SHP77 treated with DMSO at 0.1 percent for 48 hours (cell line): ENCODE measurements around the gene PDK2.

Experiments
- DNase-seq: peaks from one replicate; lab custom pipeline; 2025; lab: John Stamatoyannopoulos, UW

Gene PDK2

DNA sequence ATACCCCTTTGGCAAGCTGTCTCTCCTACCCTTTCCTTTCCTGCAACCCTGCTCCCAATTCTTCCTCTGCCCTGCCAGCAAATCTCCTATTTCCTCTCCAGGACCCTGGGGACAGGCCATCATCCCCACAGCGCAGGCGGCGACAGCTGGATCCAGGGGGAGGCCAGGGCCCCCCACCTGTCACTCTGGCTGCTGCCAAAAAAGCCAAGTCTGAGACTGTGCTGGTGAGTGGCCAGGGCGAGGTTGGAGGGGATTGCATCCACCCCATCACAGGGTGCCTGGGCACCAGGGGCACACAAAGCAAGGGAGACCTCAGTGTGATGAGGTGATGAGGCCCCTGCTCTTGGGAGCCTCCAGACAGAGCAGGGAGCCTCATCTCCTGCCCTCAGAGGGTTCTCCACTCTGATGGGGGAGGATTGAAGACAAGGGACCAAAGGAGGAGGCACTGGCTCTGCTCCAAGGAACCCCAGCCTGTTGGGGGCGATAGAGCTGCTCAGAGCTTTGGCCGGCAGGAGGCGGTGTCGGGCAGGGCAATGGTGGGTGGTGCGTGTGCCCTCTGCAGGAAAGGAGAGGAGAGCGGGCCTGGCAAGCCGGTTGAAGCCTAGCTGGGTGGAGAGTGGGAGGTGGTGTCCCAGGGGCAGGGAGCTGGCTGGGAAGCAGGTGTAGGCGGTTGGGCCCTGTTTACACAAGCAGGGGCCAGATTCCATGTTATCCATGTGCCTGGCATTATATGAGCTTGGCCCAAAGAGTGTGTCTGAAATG lies 15.6 kb upstream of the PDK2 start:
- DNase-seq = no peak

DNA sequence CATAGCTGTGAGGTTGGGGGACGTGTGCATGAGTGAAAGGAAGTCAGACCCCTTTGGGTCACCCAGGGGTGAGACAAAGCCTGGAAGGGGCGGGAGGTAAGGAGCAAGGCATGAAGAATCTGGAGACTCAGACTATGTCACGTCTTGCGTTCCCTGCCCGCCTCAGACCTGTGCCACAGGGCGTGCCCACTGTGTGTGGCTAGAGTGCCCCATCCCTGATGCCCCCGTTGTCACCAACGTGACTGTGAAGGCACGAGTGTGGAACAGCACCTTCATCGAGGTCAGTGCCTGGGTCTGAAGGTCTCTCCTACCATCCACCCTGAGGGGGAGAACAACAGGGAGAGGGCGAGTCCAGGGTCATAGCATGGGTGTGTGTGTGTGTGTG lies 15.1 kb upstream of the PDK2 start:
- DNase-seq = no peak

DNA sequence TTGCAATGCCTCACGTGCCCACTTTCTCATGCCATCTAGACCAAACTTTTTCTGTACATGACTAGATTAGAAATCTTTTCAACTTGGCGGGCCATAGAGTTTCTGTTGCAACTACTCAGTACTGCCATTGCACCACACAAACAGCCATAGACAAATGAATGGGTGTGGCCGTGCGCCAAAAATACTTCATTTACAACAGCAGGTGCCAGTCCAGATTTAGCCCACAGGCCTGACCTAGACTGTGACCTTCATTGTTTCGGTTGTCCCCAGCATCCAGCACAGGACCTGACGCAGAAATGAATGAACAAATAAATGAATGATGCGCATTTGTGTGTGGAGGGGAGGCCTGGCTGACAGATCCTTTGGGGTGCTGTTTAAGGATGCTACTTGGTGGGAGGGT lies 14.3 kb upstream of the PDK2 start:
- no peak for DNase-seq

DNA sequence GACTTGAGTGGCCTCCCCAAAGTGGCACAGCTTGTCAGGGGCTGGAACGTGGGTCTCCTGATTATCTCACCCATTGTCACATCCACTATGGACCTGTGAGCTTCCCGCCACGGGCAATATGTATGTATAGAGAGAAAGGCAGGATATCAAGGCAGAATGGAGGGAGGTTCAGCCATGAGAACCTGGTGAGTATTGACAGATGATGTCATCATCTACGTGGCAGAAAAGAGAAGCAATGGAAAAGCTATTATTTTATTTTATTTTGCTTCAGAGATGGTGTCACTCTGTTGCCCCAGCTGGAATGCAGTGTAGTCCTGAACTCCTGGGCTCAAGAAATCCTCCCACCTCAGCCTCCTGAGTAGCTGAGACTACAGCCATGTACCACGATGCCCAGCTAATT lies 13.4 kb upstream of the PDK2 start:
- DNase-seq = no peak

DNA sequence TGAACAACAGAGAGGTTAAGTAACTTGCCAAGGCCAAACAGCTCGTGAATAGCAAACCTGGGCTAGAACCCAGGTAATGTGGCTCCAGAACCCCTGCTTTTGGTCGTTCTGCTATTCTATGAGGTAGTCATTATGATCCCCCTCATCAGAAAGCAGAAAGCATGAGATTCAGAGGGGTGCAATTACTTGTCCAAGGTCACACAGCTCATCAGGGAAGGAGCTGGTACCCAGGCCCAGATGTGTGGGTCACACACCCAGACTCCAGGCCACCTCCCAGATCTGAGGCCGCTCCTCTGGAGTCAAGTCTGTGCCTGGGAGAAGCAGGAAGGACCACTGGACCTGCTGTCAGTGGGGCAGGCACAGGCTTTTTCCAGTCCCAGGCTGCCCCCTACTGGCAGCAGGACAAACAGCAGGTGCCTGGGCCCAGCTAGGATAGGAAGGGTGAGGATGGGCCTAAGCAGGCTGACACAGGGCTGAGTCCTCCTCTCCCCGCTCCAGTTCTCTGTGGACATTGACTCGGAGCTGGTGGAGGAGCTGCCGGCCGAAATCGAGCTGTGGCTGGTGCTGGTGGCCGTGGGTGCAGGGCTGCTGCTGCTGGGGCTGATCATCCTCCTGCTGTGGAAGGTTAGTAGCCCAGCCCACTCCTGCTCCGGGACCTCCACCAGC lies 7.8 kb upstream of the PDK2 start:
- DNase-seq = peak; percentile 20

GRCh38 chr17:50087912-50088405 lies 7.2 kb upstream of the PDK2 start:
- no peak for DNase-seq

- no peak for DNase-seq
These were observed 6.0 kb upstream of the PDK2 start for GRCh38 chr17:50088952-50089825.

GRCh38 chr17:50090071-50090470 lies 5.1 kb upstream of the PDK2 start:
- no peak for DNase-seq

DNA sequence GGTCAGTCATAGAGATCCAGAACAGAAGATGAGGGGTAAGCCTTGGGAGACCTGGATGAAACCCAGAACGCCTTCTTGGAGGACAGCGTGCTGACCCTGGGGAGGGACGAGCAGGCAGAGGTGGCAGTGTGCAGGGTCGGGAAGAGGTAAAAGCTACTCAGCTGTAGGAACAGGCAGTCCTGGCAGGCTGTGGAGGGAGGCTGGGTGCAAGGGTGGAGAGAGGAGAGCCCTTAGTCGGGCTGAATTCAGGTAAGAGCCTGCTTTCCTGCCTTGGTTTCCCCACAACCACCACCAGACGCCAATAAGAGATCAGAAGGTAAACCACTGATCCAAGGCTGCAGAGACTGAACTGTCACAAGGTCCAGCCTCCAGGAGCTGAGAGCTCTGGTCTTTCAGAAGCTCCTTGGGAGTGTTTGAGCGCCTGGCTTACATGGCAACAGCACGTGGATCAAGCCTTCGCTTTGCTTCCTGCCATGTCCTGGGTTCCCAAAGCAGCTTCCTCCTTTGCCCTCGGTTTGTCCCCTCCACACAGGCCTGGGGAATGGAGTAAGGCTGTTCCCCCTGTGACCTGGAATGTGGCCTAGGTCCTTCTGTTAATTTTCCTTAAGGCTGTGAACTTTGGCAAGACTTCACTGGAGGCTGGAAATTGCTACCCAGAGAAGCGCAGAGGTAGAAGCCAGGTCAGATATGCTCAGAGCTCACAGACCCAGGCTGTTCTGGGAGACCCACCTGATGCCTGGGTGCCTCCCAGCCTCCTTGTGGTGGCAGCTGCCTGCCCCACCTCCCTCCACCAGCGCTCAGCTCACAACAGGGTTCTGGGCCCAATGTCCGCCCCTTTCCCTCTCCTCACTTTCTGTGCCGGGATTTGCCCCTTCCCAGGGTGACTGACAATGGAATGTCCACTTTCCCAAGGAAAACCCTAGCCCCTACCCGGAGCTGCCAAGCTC lies 3.9 kb upstream of the PDK2 start:
- no peak for DNase-seq

DNA sequence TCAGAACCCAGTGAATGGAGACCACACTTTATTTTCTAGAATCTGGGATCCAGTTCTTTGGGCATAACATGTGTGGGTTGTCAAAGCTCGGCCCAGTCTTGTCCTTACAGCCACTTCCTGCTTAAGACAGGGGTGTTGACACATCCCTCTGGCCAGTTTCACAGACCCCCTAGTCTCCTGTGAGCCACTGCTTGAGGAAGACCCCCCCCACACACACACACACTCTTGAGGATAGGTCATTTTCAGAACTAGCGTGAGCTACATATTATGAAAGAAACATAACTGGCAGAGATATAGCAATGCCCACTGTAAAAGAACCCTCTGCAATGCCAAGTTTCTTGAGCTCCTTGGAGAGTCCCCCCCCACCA lies 3.2 kb upstream of the PDK2 start:
- no peak for DNase-seq

DNA sequence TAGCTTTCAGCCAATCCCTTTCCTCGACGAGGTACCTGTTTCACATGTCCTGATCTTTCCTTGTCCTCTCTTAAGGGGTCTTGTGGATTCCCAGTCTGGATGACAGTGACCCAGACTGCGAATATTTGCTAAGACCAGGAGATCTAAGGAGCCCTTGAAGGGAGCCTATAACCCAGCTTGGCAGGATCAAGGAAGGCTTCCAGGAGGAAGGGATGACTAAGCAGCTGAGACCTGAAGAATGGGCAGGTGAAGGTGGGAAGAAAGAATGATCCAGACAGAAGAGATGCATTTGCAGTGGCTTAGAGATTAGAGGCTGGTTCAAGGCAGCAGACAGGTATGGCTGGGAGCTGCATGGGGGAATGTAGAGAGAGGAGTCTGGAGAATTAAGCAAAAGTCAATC lies 1.9 kb upstream of the PDK2 start:
- DNase-seq = no peak

GRCh38 chr17:50093807-50094206 lies 1.3 kb upstream of the PDK2 start:
- no peak for DNase-seq

DNA sequence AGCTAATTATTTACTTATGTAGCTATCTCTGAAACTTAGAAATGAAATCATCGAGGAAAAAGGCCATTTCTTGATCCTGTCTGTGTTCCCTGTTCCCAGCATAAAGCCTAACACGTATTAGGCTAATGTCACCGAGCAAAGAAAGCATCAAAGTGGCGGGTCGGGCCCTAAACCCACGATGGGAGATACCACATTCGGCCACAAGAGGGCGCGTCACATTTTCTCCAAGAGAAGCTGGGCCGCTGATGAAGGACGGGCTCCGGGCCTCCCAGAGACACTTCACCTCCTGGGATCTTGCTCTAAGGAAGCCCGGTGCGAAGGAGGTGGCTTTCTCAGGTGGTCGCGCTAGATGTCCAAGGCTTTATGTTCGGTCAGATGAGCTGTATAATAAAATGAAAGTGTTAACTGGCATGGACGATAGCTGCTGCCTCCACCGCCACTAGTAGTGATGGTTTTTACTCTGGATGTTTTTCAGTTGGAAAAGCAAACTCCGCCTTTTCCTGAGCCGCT lies 853 bp upstream of the PDK2 start:
- peak; percentile 44 for DNase-seq

DNA sequence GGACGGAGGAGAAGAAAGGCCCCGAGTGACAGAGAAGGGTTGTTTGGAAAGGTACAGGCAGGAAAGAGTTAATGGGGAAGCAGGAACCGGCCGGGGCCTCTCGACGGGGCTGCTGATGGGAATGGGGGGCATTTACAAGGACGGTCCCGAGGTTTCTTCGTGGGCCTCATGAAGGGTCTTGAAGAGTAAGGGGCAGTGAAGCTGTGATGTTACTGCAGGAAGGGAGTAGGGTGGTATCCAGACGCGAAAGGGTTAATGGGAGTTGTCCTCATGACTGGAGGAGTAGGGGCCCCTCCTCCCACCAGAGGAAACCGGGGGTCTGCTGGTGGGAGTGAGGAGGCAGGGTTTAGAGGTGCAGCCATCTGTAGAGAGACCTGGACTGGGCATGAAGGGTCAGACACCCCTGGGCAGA lies 481 bp downstream of the PDK2 start:
- no peak for DNase-seq

GRCh38 chr17:50096092-50096491 lies 941 bp downstream of the PDK2 start:
- DNase-seq = no peak

- no peak for DNase-seq
These were observed 1.6 kb downstream of the PDK2 start for GRCh38 chr17:50096758-50097157.

DNA sequence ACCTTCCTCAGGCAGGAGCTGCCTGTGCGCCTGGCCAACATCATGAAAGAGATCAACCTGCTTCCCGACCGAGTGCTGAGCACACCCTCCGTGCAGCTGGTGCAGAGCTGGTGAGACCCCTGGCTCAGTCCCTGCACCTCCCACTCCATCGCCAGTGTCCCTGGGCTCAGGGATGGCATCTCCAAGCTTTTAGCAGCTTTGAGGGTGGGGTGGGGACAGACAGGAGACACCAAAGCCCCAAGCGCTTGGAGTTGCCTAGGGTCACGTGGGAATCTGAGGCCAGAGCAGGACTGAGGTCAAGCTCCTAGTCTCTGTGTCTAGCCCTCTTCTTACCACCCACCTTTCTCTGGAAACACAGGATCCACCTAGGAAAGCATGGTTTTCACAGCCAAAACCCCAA lies 2.3 kb downstream of the PDK2 start:
- DNase-seq = no peak

GRCh38 chr17:50097926-50098325 lies 2.8 kb downstream of the PDK2 start:
- no peak for DNase-seq

- DNase-seq = no peak
These were observed 3.4 kb downstream of the PDK2 start for GRCh38 chr17:50098583-50098982.

DNA sequence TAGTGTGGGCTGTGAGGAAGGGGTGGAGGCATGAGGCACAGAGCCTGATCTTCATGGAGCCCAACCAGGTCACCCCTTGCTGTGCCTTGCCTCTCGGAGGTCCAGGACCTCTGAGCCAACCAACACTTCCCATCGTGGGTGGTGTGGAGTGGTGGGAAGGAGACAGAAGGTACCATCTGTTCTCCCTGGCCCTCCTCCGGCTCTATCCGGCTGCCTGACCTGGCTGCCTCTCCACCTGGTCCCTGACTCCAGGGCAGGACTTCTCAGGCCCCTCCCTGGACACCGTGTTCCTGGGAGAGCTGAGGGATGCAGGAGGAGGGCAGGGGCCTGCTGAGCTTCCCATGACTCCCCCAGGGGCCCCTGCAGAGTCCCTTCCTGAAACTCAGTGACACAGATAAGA lies 3.9 kb downstream of the PDK2 start:
- DNase-seq = no peak

- no peak for DNase-seq
These were observed 5.3 kb downstream of the PDK2 start for GRCh38 chr17:50100480-50100883.
